Sigmoid colon (tissue), 7 donors: ENCODE measurements around the gene HIPK4. TPM values are rescaled to one million over a fixed set of nuclear protein-coding genes. Genes with fewer than 3 reads are reported as not detected.

ENCODE experiments used
- DNase-seq: peaks from one replicate; pipeline ENCODE4 v3.0.0-alpha.2; 2019
- H3K27ac ChIP-seq, 4 donors: fragments of 200-600 bp; sonication (generic); one replicate each; pipeline ENCODE4 v1.5.1; 2016 to 2019; ENCODE audit warnings: mild to moderate bottlenecking in 1 of 4
- H3K27me3 ChIP-seq, 3 donors: fragments of 200-600 bp; sonication (generic); one replicate each; pipeline ENCODE4 v1.5.1; 2019; ENCODE audit warnings: mild to moderate bottlenecking in 1 of 3
- H3K36me3 ChIP-seq, 4 donors: fragments of 200-600 bp; sonication (generic); one replicate each; pipeline ENCODE4 v1.5.1; 2016 to 2019
- H3K4me1 ChIP-seq, 4 donors: fragments of 200-600 bp; sonication (generic); one replicate each; pipeline ENCODE4 v1.5.1; 2017 to 2019
- H3K4me3 ChIP-seq, 4 donors: fragments of 200-600 bp; sonication (generic); one replicate each; pipeline ENCODE4 v1.5.1; 2017 to 2019; ENCODE audit warnings: mild to moderate bottlenecking in 2 of 4, moderate library complexity in 1 of 4
- H3K9me3 ChIP-seq, 4 donors: fragments of 200-600 bp in 3 of 4; sonication (generic) in 3 of 4; one replicate each; pipeline versions ENCODE4 v1.5.1 to v1.6.1; 2013 to 2019
- EP300 ChIP-seq, 4 donors: sonication (generic); formaldehyde crosslinking; IDR thresholded peaks; one replicate each; pipeline ENCODE4 v1.6.1; 2017; ENCODE audit warnings: antibody characterized with exemption in 4 of 4
- POLR2A ChIP-seq, 2 donors: fragments of 450-650 bp; IDR thresholded peaks; one replicate each; pipeline ENCODE4 v1.6.1; 2016; ENCODE audit warnings: antibody characterized with exemption in 2 of 2, mild to moderate bottlenecking in 2 of 2, moderate library complexity in 2 of 2
- POLR2AphosphoS5 ChIP-seq, 4 donors: sonication (generic); formaldehyde crosslinking; IDR thresholded peaks; one replicate each; pipeline ENCODE4 v1.6.1; 2017; ENCODE audit warnings: antibody characterized with exemption in 4 of 4
- WGBS, 2 donors: extraction: QIAGEN DNeasy Blood & Tissue Kit; methylation state at CpG; one replicate each; pipeline ENCODE4 v1.1.7; 2013; 5-methylcytosine and 5-hydroxymethylcytosine counted together
- intact Hi-C: fragments of 100-400 bp; cut with DNase I; formaldehyde crosslinking; loops from one replicate; pipeline ENCODE4 v1.15.1; 2023
- polyA plus RNA-seq, 3 donors: library from polyadenylated mRNA; stranded (reverse); fragments of 200-250 nt; gene quantifications; one replicate each; pipeline ENCODE4 v1.2.3, GENCODE V29; 2013
- total RNA-seq, 4 donors: library from RNA; depleted of rRNA; stranded (reverse); fragments of >200 nt; gene quantifications; one replicate each; pipeline ENCODE4 v1.1.0, GENCODE V29; 2016
- TF ChIP-seq, protein P1 (sequence below), 4 experiments: fragments of 450-650 bp in 3 of 4; fragments of 200-600 bp in 1 of 4; IDR thresholded peaks; one replicate each; pipeline ENCODE4 v1.5.1; 2016 to 2019; ENCODE audit warnings: antibody characterized with exemption in 4 of 4, mild to moderate bottlenecking in 3 of 4, moderate library complexity in 2 of 4
- donor health status: healthy with polysubstance abuse.
- donor health status: Bipolar disorder and iron deficiency.
- donor health status: healthy.

Gene HIPK4
- total and polyA plus RNA-seq, 7 donors: 0.06 to 0.36 (median 0.14) TPM; not detected in 4

DNA sequence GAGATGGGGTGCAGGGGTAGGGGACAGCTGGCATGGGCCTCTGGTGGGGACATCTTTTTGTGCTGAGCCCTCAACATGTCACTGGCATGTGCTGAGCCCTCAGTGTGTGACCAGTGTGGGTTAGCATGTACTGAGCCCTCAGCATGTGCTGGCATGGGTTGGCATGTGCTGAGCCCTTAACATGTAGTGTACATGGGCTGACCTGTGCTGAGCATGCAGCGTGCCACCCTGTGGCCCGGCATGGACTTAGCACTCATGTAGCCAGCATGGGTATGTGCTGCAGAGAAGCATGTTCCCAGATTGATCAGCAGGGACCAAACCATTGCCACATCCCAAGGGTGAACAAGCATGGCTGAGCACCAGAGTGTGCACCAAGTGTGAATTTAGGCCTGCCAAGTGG is 11.5 kb downstream of the HIPK4 start:
- Histone ChIP-seq H3K27ac (no peak overlapping the region), H3K27me3 (no peaks in the 10 kb centered on the region), H3K4me3 (no peak overlapping the region), H3K9me3 (no peaks in the 10 kb centered on the region), H3K36me3 (peaks cover 0 to 62% (median 28%) of the 10 kb centered on the region in 4 donors), H3K4me1 (no peaks in the 10 kb centered on the region)
- 88 to 89% methylated on average over 2 of the region's 2 CpGs for WGBS, 2 donors
- TF ChIP-seq, protein P1, sequence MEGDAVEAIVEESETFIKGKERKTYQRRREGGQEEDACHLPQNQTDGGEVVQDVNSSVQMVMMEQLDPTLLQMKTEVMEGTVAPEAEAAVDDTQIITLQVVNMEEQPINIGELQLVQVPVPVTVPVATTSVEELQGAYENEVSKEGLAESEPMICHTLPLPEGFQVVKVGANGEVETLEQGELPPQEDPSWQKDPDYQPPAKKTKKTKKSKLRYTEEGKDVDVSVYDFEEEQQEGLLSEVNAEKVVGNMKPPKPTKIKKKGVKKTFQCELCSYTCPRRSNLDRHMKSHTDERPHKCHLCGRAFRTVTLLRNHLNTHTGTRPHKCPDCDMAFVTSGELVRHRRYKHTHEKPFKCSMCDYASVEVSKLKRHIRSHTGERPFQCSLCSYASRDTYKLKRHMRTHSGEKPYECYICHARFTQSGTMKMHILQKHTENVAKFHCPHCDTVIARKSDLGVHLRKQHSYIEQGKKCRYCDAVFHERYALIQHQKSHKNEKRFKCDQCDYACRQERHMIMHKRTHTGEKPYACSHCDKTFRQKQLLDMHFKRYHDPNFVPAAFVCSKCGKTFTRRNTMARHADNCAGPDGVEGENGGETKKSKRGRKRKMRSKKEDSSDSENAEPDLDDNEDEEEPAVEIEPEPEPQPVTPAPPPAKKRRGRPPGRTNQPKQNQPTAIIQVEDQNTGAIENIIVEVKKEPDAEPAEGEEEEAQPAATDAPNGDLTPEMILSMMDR (IDR thresholded peaks at IDR 0.05): no peak
- TF ChIP-seq POLR2AphosphoS5 (IDR thresholded peaks at IDR 0.05) (no peak), EP300 (IDR thresholded peaks at IDR 0.05) (no peak), POLR2A (IDR thresholded peaks at IDR 0.05) (no peak)
- no peak for DNase-seq
- intact Hi-C loops: no loop called here

DNA sequence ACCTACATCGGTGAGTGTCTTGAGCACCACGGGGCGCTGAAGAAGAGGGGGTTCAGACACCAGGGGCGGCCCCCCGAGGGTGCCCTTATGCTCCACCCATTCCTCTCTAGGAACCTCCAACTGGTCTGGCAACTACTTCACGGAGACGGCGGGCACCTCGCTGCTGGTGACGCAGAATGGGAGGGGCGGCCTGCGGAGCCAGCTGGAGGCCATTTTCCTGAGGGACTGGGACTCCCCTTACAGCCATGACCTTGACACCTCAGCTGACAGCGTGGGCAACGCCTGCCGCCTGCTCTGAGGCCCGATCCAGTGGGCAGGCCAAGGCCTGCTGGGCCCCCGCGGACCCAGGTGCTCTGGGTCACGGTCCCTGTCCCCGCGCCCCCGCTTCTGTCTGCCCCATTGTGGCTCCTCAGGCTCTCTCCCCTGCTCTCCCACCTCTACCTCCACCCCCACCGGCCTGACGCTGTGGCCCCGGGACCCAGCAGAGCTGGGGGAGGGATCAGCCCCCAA is 12.1 kb downstream of the HIPK4 start:
- Histone ChIP-seq H3K4me1 (no peaks in the 10 kb centered on the region), H3K27me3 (no peaks in the 10 kb centered on the region), H3K9me3 (no peaks in the 10 kb centered on the region), H3K36me3 (peaks cover 0 to 68% (median 29%) of the 10 kb centered on the region in 4 donors), H3K4me3 (no peak overlapping the region), H3K27ac (no peak overlapping the region)
- intact Hi-C loops: no loop called here
- WGBS, 2 donors: 94% methylated on average over 25 of the region's 25 CpGs
- TF ChIP-seq, protein P1 (IDR thresholded peaks at IDR 0.05): no peak
- no peak for TF ChIP-seq POLR2A (IDR thresholded peaks at IDR 0.05)
- no peak for TF ChIP-seq EP300 (IDR thresholded peaks at IDR 0.05)
- no peak for TF ChIP-seq POLR2AphosphoS5 (IDR thresholded peaks at IDR 0.05)
- no peak for DNase-seq

GRCh38 chr19:40376286-40376862 is 13.6 kb downstream of the HIPK4 start:
- WGBS, 2 donors: 95% methylated on average over 17 of the region's 17 CpGs
- TF ChIP-seq POLR2AphosphoS5 (IDR thresholded peaks at IDR 0.05) (no peak), EP300 (IDR thresholded peaks at IDR 0.05) (no peak), POLR2A (IDR thresholded peaks at IDR 0.05) (no peak)
- TF ChIP-seq, protein P1 (IDR thresholded peaks at IDR 0.05): no peak
- no peaks in the 10 kb centered on the region for H3K9me3 ChIP-seq
- intact Hi-C loops: no loop called here
- peaks cover 9 to 84% (median 36%) of the 10 kb centered on the region in 4 donors for H3K36me3 ChIP-seq
- no peak for DNase-seq
- H3K27ac ChIP-seq: no peak overlapping the region
- H3K27me3 ChIP-seq: no peaks in the 10 kb centered on the region
- H3K4me3 ChIP-seq: no peak overlapping the region
- H3K4me1 ChIP-seq: no peaks in the 10 kb centered on the region

- 96 to 97% methylated on average over 7 of the region's 7 CpGs for WGBS, 2 donors
- Histone ChIP-seq H3K36me3 (peaks cover 13 to 93% (median 41%) of the 10 kb centered on the region in 4 donors), H3K27ac (no peak overlapping the region), H3K4me1 (no peaks in the 10 kb centered on the region), H3K4me3 (no peak overlapping the region), H3K9me3 (no peaks in the 10 kb centered on the region), H3K27me3 (no peaks in the 10 kb centered on the region)
- no peak for DNase-seq
- TF ChIP-seq EP300 (IDR thresholded peaks at IDR 0.05) (no peak), POLR2A (IDR thresholded peaks at IDR 0.05) (no peak), POLR2AphosphoS5 (IDR thresholded peaks at IDR 0.05) (no peak)
- TF ChIP-seq, protein P1 (IDR thresholded peaks at IDR 0.05): no peak
- intact Hi-C loops: no loop called here
Observed at GRCh38 chr19:40374084-40374483, 15.9 kb downstream of the HIPK4 start.

DNA sequence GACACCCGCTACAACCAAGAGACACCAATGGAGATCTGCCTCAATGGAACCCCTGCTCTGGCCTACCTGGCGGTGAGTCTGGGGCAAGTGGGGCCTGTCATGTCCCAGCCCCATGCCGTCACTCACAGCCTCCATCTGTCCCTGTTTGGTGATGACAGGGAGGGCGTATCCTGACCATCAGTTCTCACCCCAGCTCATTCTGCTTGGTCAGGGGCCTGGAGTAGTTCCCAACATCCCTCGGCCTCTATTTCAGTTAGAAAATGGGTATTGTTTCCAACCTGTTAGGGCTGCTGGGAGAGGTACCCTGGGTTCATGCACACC is 18.2 kb downstream of the HIPK4 start:
- Histone ChIP-seq H3K4me1 (peaks cover 0 to 3% (median under 1%) of the 10 kb centered on the region in 4 donors), H3K27ac (no peak overlapping the region), H3K9me3 (no peaks in the 10 kb centered on the region), H3K4me3 (no peak overlapping the region), H3K27me3 (no peaks in the 10 kb centered on the region), H3K36me3 (peaks cover 13 to 96% (median 30%) of the 10 kb centered on the region in 4 donors)
- intact Hi-C loops: no loop called here
- TF ChIP-seq POLR2AphosphoS5 (IDR thresholded peaks at IDR 0.05) (no peak), POLR2A (IDR thresholded peaks at IDR 0.05) (no peak), EP300 (IDR thresholded peaks at IDR 0.05) (no peak)
- TF ChIP-seq, protein P1 (IDR thresholded peaks at IDR 0.05): no peak
- WGBS, 2 donors: 97 to 99% methylated on average over 5 of the region's 5 CpGs
- DNase-seq: no peak
